SK-N-SH treated with all-trans-retinoic acid at 6 μM for 48 hours (cell line): ENCODE measurements around the gene SYNGR3.

Experiments
- ATAC-seq: fragments of 200-7000 bp; cut with Tn5 transposase; 3 replicates; pipeline ENCODE4 v1.9.1; 2020; ENCODE audit warnings: mild to moderate bottlenecking, moderate library complexity
- ARNTL ChIP-seq: fragments of 450-650 bp; formaldehyde crosslinking; IDR thresholded peaks from 2 replicates; pipeline ENCODE4 v1.5.0; 2020; ENCODE audit warnings: low read depth, mild to moderate bottlenecking, moderate library complexity, borderline replicate concordance
- CREB5 ChIP-seq: fragments of 250-450 bp; sonication (Bioruptor Pico); IDR thresholded peaks from 2 replicates; pipeline ENCODE4 v1.5.1; 2020; ENCODE audit warnings: low read depth, mild to moderate bottlenecking, moderate library complexity
- CSDC2 ChIP-seq: fragments of 250-450 bp; sonication (Bioruptor Pico); IDR thresholded peaks from 2 replicates; pipeline ENCODE4 v1.5.0; 2020; ENCODE audit warnings: mild to moderate bottlenecking, moderate library complexity
- ESRRG ChIP-seq: fragments of 250-450 bp; sonication (Bioruptor Pico); IDR thresholded peaks from 2 replicates; pipeline ENCODE4 v1.6.1; 2021; ENCODE audit warnings: mild to moderate bottlenecking
- GLIS3 ChIP-seq: fragments of 250-450 bp; sonication (Bioruptor Pico); IDR thresholded peaks from 2 replicates; pipeline ENCODE4 v1.5.0; 2020; ENCODE audit warnings: mild to moderate bottlenecking, moderate library complexity
- ISL1 ChIP-seq: fragments of 250-450 bp; sonication (Bioruptor Pico); IDR thresholded peaks from 2 replicates; pipeline ENCODE4 v2.1.2; 2022; ENCODE audit warnings: mild to moderate bottlenecking, moderate library complexity
- PATZ1 ChIP-seq: fragments of 250-450 bp; sonication (Bioruptor Pico); IDR thresholded peaks from 2 replicates; pipeline ENCODE4 v1.8.0; 2020; ENCODE audit warnings: mild to moderate bottlenecking, moderate library complexity, borderline replicate concordance
- POU6F1 ChIP-seq: fragments of 250-450 bp; sonication (Bioruptor Pico); IDR thresholded peaks from 2 replicates; pipeline ENCODE4 v1.8.0; 2021; ENCODE audit warnings: low read depth, mild to moderate bottlenecking, moderate library complexity, borderline replicate concordance
- PPARA ChIP-seq: fragments of 250-450 bp; sonication (Bioruptor Pico); IDR thresholded peaks from 2 replicates; pipeline ENCODE4 v1.5.0; 2020; ENCODE audit warnings: mild to moderate bottlenecking, borderline replicate concordance
- RARB ChIP-seq: fragments of 250-450 bp; sonication (Bioruptor Pico); IDR thresholded peaks from 2 replicates; pipeline ENCODE4 v1.8.0; 2021; ENCODE audit warnings: mild to moderate bottlenecking, moderate library complexity
- SNAI2 ChIP-seq: fragments of 250-450 bp; sonication (Bioruptor Pico); IDR thresholded peaks from 2 replicates; pipeline ENCODE4 v1.5.0; 2020; ENCODE audit warnings: mild to moderate bottlenecking, moderate library complexity
- TCF4 ChIP-seq: fragments of 250-450 bp; sonication (Bioruptor Pico); IDR thresholded peaks from 2 replicates; pipeline ENCODE4 v1.8.0; 2021; ENCODE audit warnings: mild to moderate bottlenecking, moderate library complexity, borderline replicate concordance
- TOX ChIP-seq: fragments of 250-450 bp; sonication (Bioruptor Pico); IDR thresholded peaks from 2 replicates; pipeline ENCODE4 v1.8.0; 2021; ENCODE audit warnings: mild to moderate bottlenecking, moderate library complexity, borderline replicate concordance
- TSHZ2 ChIP-seq: fragments of 250-450 bp; sonication (Bioruptor Pico); IDR thresholded peaks from 2 replicates; pipeline ENCODE4 v1.5.0; 2020; ENCODE audit warnings: mild to moderate bottlenecking, moderate library complexity
- ZC3H10 ChIP-seq: fragments of 250-450 bp; sonication (Bioruptor Pico); IDR thresholded peaks from 2 replicates; pipeline ENCODE4 v1.5.1; 2021; ENCODE audit warnings: mild to moderate bottlenecking, moderate library complexity
- ZFP3 ChIP-seq: fragments of 250-450 bp; sonication (Bioruptor Pico); IDR thresholded peaks from 2 replicates; pipeline ENCODE4 v1.5.0; 2020; ENCODE audit warnings: mild to moderate bottlenecking, moderate library complexity
- ZFP30 ChIP-seq: fragments of 450-650 bp; formaldehyde crosslinking; IDR thresholded peaks from 2 replicates; pipeline ENCODE4 v1.5.0; 2022; ENCODE audit warnings: mild to moderate bottlenecking, moderate library complexity
- ZNF565 ChIP-seq: fragments of 450-650 bp; formaldehyde crosslinking; conservative IDR thresholded peaks from 2 replicates; pipeline ENCODE4 v1.5.0; 2020; ENCODE audit warnings: low read depth, mild to moderate bottlenecking, moderate library complexity
- ZNF8 ChIP-seq: fragments of 450-650 bp; formaldehyde crosslinking; IDR thresholded peaks from 2 replicates; pipeline ENCODE4 v1.5.0; 2020; ENCODE audit warnings: mild to moderate bottlenecking, moderate library complexity

SYNGR3 gene

GRCh38 chr16:2005646-2006045, 15.9 kb downstream of the SYNGR3 start:
- no peak for ATAC-seq
- TF ChIP-seq ZNF8 (CRISPR knock-in tag) = no peak
- no peak for TF ChIP-seq CSDC2
- no peak for TF ChIP-seq TOX (CRISPR knock-in tag)
- TF ChIP-seq ARNTL = no peak
- no peak for TF ChIP-seq ZFP3
- TF ChIP-seq SNAI2 = no peak
- no peak for TF ChIP-seq POU6F1 (CRISPR knock-in tag)
- TF ChIP-seq ZFP30 (CRISPR knock-in tag) = no peak
- no peak for TF ChIP-seq ESRRG (CRISPR knock-in tag)

GRCh38 chr16:2006317-2006716, 16.5 kb downstream of the SYNGR3 start:
- TF ChIP-seq ZFP3 (no peak), CREB5 (CRISPR knock-in tag) (no peak), CSDC2 (no peak)
- no peak for ATAC-seq

- TF ChIP-seq ISL1 (CRISPR knock-in tag) = no peak
- no peak for TF ChIP-seq CREB5 (CRISPR knock-in tag)
- no peak for TF ChIP-seq ZFP30 (CRISPR knock-in tag)
- TF ChIP-seq TSHZ2 = no peak
- TF ChIP-seq PATZ1 (CRISPR knock-in tag) = no peak
- no peak for TF ChIP-seq ZNF565
- TF ChIP-seq RARB (CRISPR knock-in tag) = no peak
- TF ChIP-seq PPARA = no peak
- no peak for TF ChIP-seq POU6F1 (CRISPR knock-in tag)
- no peak for ATAC-seq
Measured at GRCh38 chr16:2007081-2007836, 17.5 kb downstream of the SYNGR3 start.

GRCh38 chr16:2008009-2008526, 18.3 kb downstream of the SYNGR3 start:
- ATAC-seq = no peak
- TF ChIP-seq CSDC2 (no peak), POU6F1 (CRISPR knock-in tag) (no peak), ZFP30 (CRISPR knock-in tag) (no peak), TCF4 (CRISPR knock-in tag) (no peak), ZC3H10 (no peak), SNAI2 (no peak), ZFP3 (no peak), RARB (CRISPR knock-in tag) (no peak), PPARA (no peak), CREB5 (CRISPR knock-in tag) (no peak), GLIS3 (CRISPR knock-in tag) (no peak)
